GM19452 (cell line): ENCODE results near the gene KCTD8.

Experiments used
- ATAC-seq: cut with Tn5 transposase; IDR thresholded peaks from one replicate; pipeline ENCODE4 v1.9.1; 2021; ENCODE audit not compliant: unreplicated experiment

Gene KCTD8

GRCh38 chr4:44448521-44449461 is at the start of gene KCTD8:
Gene KCTD8, minus strand, starts transcription at chr4:44448809.
- peak; percentile 96 for ATAC-seq

GRCh38 chr4:44494810-44495701 is 46.4 kb upstream of the KCTD8 start:
- ATAC-seq, result no peak

DNA sequence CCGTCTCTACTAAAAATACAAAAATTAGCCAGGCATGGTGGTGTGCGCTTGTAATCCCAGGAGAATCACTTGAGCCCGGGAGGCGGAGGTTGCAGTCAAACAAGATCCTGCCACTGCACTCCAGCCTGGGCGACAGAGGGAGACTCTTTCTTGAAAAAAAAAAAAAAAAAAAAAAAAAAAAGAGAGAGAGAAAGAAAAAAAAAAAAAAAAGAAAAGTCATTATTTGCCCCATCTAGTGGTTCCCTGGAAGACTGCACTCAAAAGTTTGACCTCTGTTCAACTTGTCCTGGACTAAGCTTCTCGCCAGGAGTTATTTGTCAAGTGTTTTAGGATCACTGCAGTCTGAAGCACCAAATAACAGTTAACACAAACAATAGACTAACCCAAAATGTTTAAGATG is 45.3 kb upstream of the KCTD8 start:
- no peak for ATAC-seq

DNA sequence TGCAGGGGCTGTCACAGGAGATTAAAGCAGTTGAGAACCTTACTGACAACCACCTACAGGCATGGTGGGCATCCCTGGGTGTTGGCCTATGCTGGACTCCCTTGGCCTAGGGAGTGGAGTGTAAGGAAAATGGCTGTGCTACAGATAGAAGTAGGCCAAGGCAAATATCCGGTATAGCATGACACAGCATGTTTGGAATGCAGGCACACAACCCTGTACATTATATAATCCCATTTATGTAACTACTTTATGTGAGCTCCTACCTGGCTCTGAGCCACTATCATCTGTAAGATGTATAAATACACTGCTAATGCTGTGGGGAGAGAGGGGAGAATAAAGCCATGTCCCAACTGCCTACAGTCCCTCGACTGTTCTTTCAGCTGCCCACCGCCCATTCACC is 38.7 kb upstream of the KCTD8 start:
- no peak for ATAC-seq

DNA sequence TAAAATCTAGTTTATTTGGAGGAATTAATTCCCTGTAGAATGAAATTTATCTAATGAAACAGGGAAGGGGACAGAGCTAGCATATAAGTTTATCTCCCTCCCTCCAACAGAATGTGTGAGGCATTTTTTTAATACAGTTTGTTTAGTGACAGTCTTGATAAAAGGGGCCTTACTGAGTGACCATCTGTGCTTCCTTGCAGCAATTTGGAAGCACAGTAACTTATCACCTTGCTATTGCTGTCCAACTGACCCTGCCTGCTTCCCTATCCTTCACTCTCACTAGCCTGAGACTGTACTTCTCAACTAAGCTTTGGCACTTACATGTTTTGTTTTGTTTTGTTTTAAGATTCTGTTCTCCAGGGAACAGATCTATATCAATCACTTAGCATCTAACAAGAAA is 31.1 kb upstream of the KCTD8 start:
- ATAC-seq, result no peak

DNA sequence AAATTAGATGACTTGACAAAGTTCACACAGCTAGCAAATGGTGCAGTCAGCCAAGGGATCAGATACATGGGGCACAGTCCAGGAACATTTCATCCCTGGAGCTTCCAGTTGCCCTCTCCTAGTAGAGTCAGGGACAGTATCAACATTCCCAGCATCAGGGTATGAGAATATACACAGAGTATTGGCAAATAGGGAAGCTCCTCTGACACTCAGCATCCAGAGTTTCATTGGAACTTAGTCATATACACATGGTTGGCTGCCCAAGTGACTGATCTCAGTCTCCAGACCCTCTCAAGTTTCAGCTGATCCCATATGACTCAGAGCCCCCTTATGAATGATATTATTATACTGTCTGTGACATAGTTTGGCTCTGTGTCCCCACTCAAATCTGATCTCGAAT is 13.7 kb upstream of the KCTD8 start:
- no peak for ATAC-seq

- no peak for ATAC-seq
Observed at GRCh38 chr4:44447563-44448504, 775 bp downstream of the KCTD8 start.

GRCh38 chr4:44446801-44447562 is 1.6 kb downstream of the KCTD8 start:
- ATAC-seq, result no peak

DNA sequence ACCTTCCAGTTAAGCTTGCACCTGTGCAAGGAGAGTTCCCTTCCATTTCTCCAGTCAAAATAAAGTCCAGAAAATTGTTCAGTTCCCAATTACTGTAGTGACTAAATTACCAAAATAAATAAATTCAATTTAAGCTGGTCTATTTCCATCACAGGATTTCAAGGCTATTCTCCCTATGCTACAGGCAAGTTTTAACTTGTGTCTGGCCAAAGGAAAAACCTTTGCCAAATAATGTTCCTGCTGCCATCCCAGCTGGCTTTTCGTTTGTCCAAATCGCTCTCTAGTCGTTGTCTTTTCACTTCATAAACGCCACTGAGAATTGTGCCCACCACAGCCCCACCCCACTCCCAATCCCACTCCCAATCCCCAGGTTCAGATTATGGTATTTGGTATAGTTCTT is 2.4 kb downstream of the KCTD8 start:
- no peak for ATAC-seq

- no peak for ATAC-seq
Observed at GRCh38 chr4:44438687-44439086, 9.9 kb downstream of the KCTD8 start.

DNA sequence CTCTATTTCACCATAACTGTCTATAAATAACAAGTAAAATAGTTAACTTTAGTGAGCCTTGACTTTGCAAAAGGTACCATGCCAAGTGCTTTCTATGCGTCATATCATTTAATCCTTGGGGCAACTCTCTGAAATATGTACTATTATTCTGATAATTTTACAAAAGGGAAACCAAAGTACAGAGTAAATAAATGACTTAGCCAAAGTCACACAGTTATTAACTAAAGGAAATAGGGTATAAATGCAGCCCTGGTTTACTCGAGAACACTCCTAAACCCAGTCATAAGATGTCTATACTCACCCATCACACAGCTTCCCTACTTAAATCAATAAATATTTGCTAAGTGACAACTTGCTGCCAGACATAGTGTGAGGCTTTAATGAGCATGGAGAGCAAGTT is 14.4 kb downstream of the KCTD8 start:
- ATAC-seq, result no peak

DNA sequence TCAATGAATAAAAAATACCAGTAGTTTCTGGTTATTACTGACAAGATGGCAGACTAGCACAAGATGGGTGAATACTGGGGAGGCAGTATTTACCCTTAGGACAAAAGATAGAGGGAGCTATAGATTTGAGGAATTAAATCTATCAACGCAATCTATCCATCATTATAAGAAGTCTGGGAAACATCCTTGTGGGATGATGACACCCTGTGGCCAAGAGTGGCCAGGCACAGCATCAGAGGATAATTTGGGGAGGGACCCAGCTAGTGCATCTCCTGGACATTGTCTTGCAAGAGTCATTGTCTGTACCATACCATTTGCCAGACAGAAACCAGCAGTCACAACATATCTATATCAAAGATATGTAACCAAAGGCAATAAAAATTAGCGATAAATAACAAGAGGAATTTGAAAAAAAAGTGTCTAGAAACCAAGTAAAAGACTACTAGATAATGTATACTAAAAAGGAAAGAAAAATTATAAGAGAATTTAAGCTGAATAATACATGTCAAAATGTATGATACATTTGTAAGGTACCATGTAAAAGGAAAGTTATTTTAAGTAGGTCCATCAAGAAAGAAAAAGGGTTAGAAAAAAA is 22.9 kb downstream of the KCTD8 start:
- no peak for ATAC-seq

DNA sequence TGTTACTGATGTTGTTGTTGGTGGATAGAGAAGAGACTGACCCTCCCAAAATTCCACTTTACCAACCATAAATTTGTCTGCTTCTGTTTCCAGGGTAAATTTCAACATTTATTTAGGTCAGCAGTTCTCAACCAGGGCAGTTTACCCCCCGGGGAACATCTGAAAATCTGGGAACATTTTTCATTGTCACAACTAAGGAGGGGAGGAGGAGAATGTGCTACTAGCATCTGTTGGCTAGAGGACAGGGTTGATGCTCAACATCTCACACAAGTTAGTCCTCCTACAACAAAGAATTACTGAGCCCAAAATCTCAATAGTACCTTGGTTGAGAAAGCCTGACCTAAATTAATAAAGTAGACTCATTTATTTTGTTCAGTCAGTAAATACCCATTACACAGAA is 25.7 kb downstream of the KCTD8 start:
- no peak for ATAC-seq

DNA sequence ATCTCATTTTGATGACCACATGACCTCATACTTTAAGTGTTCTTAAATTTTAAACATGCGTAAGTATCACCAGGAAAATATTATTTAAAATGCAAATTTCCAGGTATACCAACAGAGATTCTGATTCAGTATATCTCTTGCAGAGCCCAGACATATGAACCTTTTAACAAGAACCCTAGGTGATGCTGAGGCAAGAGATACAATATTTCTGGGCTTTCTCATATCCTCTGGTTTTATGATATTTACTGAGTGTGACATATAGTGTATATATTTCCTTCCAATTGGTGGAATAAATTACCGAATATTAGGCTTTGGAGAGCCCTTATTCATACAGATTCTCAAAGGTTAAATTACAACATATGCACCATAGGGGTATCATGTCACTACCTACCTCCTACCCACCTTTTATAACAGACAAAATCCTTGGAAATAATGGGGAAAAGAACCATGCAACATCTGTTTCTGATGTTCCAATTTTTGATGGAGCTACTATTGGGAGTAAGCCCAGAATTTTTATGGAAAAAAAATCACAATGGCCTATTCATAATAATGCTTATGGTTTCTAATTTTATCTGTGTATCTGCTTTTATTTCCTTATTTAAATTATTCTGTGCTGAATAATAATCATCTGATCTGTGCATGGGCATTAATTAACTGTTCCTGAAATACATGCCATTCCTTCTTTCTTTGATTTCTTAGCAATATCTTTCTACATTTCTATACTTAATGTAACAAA is 27.1 kb downstream of the KCTD8 start:
- no peak for ATAC-seq

DNA sequence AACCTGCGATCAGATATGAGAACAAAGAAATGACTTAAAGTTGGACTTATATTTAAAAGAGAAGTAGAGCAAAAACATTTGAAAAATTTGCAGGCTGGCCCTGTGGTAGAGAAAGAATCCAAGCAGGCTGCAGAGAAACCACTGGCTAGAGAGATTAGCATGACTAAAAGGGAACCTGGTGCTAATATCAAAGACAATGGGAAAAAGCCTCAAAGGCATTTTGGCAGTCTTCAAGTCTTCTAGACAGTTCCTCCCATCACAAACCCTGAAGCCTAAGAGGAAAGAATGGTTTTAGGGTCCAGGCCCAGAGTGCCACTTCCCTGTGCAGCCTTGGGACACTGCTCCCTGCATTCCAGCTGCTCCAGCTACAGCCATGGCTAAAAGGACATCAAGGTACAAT is 33.4 kb downstream of the KCTD8 start:
- ATAC-seq, result no peak

DNA sequence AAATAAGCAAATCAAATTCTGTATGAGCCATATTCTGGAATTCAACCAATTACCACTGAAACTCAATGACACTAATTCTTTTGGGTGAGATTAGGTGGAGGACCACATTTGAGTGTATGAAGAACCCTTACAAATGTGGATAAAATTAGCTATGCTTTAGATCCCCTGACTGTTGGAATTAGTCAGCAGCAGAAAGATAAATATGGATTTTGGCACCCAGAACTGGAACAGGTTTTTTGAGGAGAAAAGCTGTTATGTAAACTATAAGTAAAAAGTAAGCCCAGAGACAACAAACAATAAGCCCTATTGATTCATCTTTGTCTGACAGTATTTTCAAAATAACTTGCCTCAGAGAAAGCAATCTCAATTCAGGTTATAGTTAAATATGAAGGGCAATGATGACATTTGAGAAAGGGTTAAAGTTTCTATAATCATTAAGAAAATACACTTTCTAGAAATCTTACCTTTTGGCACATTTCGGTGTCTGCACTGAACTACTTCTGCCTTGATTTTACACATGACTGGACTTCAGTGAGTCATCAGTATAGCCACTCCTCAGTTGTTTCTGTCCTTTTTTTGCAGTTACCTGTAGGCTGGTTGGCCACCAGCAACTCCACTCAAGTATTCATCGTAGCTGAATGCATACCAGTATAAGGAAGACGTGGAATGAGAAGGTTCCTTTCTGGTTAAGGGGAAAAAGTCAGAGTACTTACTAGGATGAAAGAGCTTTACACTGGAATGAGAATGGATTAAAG is 80.0 kb downstream of the KCTD8 start:
- no peak for ATAC-seq

DNA sequence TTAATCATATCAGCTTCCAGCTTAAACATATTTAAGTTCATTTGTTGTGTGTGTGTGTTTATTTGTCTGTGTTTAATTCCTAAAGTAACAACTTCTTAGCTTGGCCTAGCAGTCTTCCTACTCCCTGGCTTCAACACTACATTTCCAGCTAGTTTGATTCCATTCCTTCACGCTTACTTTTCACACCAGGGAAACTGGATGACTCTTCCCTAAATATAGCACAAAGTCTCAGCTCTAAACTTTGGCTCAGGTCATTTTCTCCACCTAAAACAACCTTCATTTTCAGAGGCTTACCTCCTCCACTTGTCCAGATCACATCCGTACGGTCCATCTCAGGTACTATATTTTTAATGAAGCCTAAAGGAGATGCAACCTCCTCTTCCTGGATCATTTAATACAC is 94.4 kb downstream of the KCTD8 start:
- ATAC-seq, result no peak

GRCh38 chr4:44351069-44351468 is 97.5 kb downstream of the KCTD8 start:
- no peak for ATAC-seq
